GM21528 (cell line): ENCODE measurements around the gene FNBP1.

Experiments used
- ATAC-seq: cut with Tn5 transposase; IDR thresholded peaks from one replicate; pipeline ENCODE4 v1.9.1; 2021; ENCODE audit warnings: mild to moderate bottlenecking, moderate library complexity; ENCODE audit not compliant: unreplicated experiment, low FRiP score

FNBP1 gene

GRCh38 chr9:130049431-130050210 lies 6.6 kb upstream of the FNBP1 start:
- no peak for ATAC-seq

- ATAC-seq = no peak
These were observed 2.9 kb upstream of the FNBP1 start for GRCh38 chr9:130045725-130046450.

GRCh38 chr9:130043654-130044623 lies 950 bp upstream of the FNBP1 start:
- no peak for ATAC-seq

GRCh38 chr9:130042406-130042884 lies 544 bp downstream of the FNBP1 start:
- ATAC-seq = no peak

- no peak for ATAC-seq
These were observed 1.2 kb downstream of the FNBP1 start for GRCh38 chr9:130041648-130042405.

- ATAC-seq = no peak
These were observed 1.9 kb downstream of the FNBP1 start for GRCh38 chr9:130040984-130041647.

GRCh38 chr9:130039528-130040147 lies 3.4 kb downstream of the FNBP1 start:
- peak; percentile 32 for ATAC-seq

- ATAC-seq = no peak
These were observed 6.9 kb downstream of the FNBP1 start for GRCh38 chr9:130036099-130036498.

- no peak for ATAC-seq
These were observed 8.4 kb downstream of the FNBP1 start for GRCh38 chr9:130034570-130034969.

- ATAC-seq = no peak
These were observed 12.3 kb downstream of the FNBP1 start for GRCh38 chr9:130030651-130031127.

- ATAC-seq = no peak
These were observed 13.6 kb downstream of the FNBP1 start for GRCh38 chr9:130029223-130029973.

GRCh38 chr9:130028493-130029222 lies 14.3 kb downstream of the FNBP1 start:
- ATAC-seq = no peak

GRCh38 chr9:130027533-130028365 lies 15.2 kb downstream of the FNBP1 start:
- no peak for ATAC-seq

- no peak for ATAC-seq
These were observed 16.2 kb downstream of the FNBP1 start for GRCh38 chr9:130026583-130027340.

GRCh38 chr9:130024597-130024994 lies 18.4 kb downstream of the FNBP1 start:
- no peak for ATAC-seq
